Measurements from ENCODE around the gene CADM3.

DNA sequence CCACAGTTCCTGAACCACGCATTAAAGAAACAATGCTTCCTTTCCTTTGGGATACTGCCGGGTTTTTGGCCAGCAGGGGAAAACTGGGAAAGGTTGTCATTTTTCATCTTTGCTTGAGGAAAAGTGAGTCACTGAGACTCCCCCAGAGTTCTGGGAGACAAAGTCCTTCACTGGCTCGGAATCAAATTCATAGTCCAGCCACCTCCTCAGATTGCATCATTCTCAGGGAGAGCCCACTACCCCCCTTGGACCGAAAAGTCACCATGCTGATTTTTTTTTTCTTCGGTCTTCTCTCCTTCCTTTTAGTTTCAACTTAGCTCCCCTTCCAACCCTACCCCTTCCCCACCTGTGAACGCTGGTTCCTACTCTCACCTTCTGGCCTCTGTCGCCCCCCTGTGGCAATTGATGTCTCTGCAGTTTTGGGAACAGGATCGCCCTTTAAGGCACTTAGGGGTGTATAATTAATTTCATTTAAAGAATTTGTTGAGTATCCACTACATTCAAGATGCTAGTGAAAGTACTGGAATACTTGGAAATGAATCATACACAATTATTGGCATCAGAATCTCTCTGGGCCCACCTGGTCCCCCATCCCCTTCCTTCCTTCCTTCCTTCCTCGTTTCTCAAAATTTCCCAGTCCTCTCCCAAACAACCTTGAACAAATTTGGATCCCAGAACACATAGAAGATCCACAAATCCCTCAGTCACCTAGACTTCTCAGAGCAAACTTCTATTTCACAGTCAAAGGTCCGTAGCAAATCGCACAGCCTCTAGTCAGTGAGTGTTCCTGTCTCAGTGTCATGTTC is 40.1 kb downstream of the CADM3 start:
- TF ChIP-seq EP300 (IDR thresholded peaks at IDR 0.05) (no peak), POLR2A (IDR thresholded peaks at IDR 0.05) (no peak)
